SH-SY5Y (cell line): ENCODE data around the gene RPL15.

Experiments
- GATA2 ChIP-seq: IDR thresholded peaks from 2 replicates; pipeline ENCODE4 v1.6.1; 2011; ENCODE audit warnings: mild to moderate bottlenecking, low read depth, low read length
- GATA3 ChIP-seq: IDR thresholded peaks from 2 replicates; pipeline ENCODE4 v1.6.1; 2011; ENCODE audit warnings: low read depth, mild to moderate bottlenecking, low read length, moderate library complexity

Gene RPL15

DNA sequence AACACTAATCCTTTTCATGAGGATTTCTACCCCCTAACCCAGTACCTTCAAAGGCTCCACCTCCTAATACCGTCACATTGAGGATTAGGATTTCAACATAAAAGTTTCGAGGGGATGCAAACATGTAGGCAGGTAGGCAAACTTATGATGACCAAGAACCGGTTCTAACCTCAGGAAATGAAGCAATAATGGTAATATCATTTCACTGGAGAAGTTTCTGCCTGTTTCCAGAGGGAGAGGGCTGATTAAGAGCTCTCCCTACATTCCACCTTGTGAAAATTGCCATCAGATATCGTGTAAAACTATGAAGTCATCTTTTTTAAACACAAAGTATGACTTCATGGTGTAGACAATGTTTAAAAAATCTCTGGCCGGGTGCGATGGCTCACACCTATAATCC is 31.7 kb upstream of the RPL15 start:
- no peak for TF ChIP-seq GATA3
- TF ChIP-seq GATA2 = no peak

- TF ChIP-seq GATA2 = no peak
- TF ChIP-seq GATA3 = no peak
Observed at GRCh38 chr3:23886311-23886710, 30.6 kb upstream of the RPL15 start.

DNA sequence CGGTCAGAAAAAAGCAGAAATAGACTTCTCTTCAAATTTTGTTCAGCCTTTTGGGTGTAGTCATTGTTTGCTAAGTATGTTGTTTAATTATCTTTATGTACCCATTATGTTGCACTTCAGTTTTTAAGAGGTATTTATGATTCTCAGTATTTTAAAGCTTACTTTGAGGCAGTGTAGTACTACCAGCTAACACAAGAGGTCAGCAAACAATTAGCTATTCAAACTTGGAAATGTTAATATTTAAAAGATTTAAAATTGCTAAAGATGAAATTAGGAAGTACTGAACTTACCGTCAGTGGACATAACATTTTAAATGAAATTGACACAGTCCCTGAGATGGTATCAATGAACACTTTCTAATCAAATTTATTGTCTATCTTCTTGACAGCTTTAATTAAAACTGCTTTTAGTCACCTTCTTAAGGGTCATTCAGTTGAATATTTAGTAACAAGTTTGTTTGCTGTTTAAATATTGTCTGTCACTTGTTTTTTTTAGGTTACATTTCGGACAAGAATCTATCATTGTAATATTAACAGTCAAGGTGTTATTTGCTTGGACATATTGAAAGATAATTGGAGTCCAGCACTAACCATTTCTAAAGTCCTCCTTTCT is 28.2 kb upstream of the RPL15 start:
- TF ChIP-seq GATA2 (no peak), GATA3 (no peak)

DNA sequence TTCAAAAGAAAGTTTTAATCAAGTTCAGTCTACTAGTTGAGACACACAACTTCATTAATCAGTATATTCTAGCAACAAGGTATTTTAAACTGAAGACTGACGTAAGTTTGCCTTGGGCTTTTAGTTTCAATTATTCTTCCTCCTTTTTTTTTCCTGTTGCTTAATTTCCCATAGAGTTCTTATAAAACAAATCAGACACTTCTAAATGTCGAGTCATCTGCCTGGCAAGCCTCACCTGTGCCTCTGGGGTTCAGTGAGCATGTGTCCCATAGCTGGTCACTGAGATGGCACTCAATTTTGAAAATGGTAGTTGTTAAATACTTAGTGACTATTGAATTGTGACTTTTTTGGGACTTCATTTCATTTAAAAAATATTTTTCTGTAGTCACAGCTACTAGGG is 27.5 kb upstream of the RPL15 start:
- no peak for TF ChIP-seq GATA2
- no peak for TF ChIP-seq GATA3

GRCh38 chr3:23889950-23890349 is 27.0 kb upstream of the RPL15 start:
- TF ChIP-seq GATA2 = no peak
- no peak for TF ChIP-seq GATA3

DNA sequence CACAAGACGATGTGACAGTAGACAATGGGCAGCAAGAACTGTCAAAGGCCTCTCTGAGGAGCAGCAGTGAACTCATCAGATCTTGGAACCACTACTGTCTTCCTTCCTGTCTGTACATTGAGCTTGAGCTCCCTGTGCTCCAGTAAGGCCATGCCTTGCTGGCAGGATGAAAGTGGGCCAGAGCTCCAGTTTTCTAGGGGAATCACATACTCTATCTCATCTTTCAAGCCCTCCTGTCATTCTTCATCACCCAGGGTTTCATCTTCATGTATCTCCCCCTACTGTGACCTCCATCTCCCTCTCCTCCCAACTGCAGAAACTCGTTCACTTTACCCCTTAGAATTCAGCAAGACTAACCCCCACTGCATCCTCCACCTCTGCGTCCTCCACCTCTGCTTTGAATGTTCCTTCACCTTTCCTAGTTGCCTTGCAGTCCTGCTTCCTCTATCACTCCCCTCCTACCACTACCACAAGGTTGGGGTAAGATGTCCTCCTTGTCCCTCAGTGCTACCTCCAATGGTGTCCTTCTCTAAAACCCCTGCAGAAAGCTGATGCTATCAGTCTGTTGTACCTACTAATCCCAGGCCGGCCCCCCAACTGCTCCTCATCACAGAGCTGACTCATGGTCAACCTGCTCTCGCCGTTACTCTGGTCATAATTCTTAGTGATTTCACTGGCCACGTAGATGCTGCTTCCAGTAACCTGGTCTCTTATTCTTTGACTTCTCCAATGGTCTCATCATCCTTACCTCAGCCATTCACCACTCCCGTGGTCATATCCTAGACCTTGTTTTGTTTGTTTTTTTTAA is 22.5 kb upstream of the RPL15 start:
- TF ChIP-seq GATA3 (no peak), GATA2 (no peak)

DNA sequence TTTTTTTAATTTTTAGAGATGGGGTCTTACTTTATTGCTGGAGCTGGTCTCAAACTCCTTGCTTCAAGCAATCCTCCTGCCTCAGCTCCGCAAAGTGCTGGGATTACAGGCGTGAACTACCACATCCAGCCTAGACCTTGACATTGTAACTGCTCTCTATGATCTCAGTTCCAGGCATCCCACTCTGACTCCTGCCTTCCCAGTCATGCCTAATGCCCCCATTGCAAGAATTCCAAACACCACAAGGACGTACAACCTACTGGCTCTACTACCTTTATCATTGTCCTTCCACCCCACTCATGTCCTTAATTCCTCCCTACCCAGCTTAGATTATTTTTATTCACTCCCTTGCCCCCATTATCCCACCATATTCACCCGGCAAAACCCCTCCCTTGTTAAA is 21.8 kb upstream of the RPL15 start:
- TF ChIP-seq GATA3 = no peak
- no peak for TF ChIP-seq GATA2

GRCh38 chr3:23900744-23901143 is 16.2 kb upstream of the RPL15 start:
- TF ChIP-seq GATA2 (no peak), GATA3 (no peak)

- TF ChIP-seq GATA2 = no peak
Observed at GRCh38 chr3:23904545-23904944, 12.4 kb upstream of the RPL15 start.

DNA sequence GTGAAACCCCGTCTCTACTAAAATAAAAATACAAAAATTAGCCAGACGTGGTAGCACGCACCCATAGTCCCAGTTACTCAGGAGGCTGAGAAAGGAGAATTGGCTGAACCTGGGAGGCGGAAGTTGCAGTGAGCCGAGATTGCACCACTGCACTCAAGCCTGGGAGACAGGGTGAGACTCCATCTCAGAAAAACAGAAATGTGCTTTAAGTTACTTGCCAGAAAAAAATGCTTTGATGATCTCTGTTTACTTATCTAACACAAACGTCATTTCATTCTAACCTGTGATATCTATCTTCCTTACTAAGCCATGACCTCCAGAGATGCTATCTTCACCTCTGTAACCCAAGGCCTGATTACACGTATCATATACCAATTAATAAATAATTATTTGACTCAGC is 7.6 kb upstream of the RPL15 start:
- no peak for TF ChIP-seq GATA2
- TF ChIP-seq GATA3 = no peak

GRCh38 chr3:23911397-23911796 is 5.5 kb upstream of the RPL15 start:
- no peak for TF ChIP-seq GATA3
- TF ChIP-seq GATA2 = no peak

DNA sequence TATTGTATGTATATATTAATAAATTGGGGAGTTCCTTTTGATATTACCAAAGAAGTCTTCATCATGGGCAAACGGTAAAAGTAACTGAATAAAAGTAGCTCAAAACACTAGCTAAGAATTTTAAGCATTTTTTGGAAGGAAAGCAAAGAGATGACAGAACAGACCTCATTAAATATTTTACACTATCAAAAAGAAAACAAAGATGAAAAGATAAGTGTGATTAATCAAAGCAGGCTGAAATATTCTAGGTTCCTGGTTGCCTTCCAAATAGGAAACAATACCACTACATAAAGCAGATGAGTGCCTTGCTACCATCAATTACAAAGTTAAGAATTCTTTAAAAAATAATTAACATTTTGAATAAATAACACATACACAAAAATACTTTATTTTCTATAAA is 3.8 kb upstream of the RPL15 start:
- TF ChIP-seq GATA3 = no peak
- TF ChIP-seq GATA2 = no peak

DNA sequence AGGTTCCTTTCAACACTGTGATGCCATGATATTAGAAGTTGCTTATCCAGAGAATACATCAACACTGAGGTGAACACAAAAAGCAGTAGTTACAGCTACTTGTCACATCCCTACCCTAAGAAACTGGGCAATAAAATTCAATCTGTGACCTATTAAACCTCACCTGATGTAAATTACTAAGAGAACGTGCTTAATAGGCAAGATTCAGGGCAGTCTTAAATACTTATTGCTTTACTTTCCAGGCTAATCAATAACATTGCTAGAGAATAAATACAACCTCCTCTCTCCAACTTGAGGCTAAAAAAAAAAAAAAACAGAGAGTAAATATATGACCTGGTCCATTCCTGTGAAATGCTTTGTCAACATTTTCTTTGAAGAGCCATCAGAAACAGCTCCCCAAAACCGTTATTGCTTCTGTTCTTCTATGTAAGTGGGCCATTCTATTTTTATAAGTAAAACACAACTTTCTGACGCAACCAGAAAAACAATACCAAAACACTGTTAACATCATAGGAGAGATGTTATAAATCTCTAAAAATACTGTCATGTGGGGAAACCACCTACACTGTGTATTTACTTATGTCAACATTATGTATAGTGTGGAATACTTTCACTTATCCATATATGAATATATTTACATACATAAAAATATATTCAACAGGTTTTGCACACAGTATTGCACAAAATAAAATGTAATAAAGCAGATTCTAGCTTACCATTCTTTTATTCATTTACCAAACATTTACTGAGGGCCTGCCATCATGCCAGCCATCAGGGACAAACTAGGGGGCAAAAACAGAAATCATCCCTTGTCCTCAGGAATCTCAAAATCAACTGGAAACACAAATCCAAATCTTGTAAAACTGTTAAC is 2.8 kb upstream of the RPL15 start:
- TF ChIP-seq GATA2 (no peak), GATA3 (no peak)

GRCh38 chr3:23915537-23916108 is 1.3 kb upstream of the RPL15 start:
- TF ChIP-seq GATA2 = peak; percentile 24; the same call in 1 of the 2 replicates
- no peak for TF ChIP-seq GATA3
